Osteocyte (in vitro differentiated cells): Measurements from ENCODE around the gene OR52H1. TPM values are rescaled to one million over a fixed set of nuclear protein-coding genes. Genes with fewer than 3 reads are reported as not detected.

ENCODE experiments used
- DNase-seq: peaks from one replicate; pipeline ENCODE4 v3.0.0; 2021; ENCODE audit warnings: mixed read lengths; ENCODE audit not compliant: unreplicated experiment; ENCODE audit errors: extremely low spot score
- H3K27ac Mint-ChIP-seq: one replicate; pipeline ENCODE4 v1.8.0; 2021; ENCODE audit warnings: mild to moderate bottlenecking, mixed read lengths; ENCODE audit not compliant: unreplicated experiment
- H3K27me3 Mint-ChIP-seq: one replicate; pipeline ENCODE4 v1.8.0; 2021; ENCODE audit warnings: mixed read lengths; ENCODE audit not compliant: unreplicated experiment
- H3K36me3 Mint-ChIP-seq: one replicate; pipeline ENCODE4 v1.8.0; 2021; ENCODE audit warnings: mixed read lengths; ENCODE audit not compliant: unreplicated experiment
- H3K4me1 Mint-ChIP-seq: one replicate; pipeline ENCODE4 v1.8.0; 2021; ENCODE audit warnings: mixed read lengths; ENCODE audit not compliant: unreplicated experiment
- H3K4me3 Mint-ChIP-seq: one replicate; pipeline ENCODE4 v1.8.0; 2021; ENCODE audit warnings: mild to moderate bottlenecking, moderate library complexity, mixed read lengths; ENCODE audit not compliant: unreplicated experiment
- H3K9me3 Mint-ChIP-seq: one replicate; pipeline ENCODE4 v1.8.0; 2021; ENCODE audit warnings: mixed read lengths; ENCODE audit not compliant: unreplicated experiment
- CTCF ChIP-seq: fragments of 200-600 bp; sonication (generic); IDR thresholded peaks from 2 replicates; pipeline ENCODE4 v1.5.0; 2021; ENCODE audit warnings: antibody characterized with exemption, mild to moderate bottlenecking, moderate library complexity
- total RNA-seq: library from RNA; stranded (reverse); gene quantifications from 2 replicates; pipeline ENCODE4 v1.2.1, GENCODE V29; 2021

Gene OR52H1
- total RNA-seq, 1 donor from 2014 or later, result not detected

GRCh38 chr11:5575152-5575551 is 26.8 kb upstream of the OR52H1 start:
- no peaks in the 10 kb centered on the region for H3K4me1 Mint-ChIP-seq
- no peaks in the 10 kb centered on the region for H3K36me3 Mint-ChIP-seq
- DNase-seq, result no peak
- no peak overlapping the region for H3K4me3 Mint-ChIP-seq
- no peak for TF ChIP-seq CTCF
- no peak overlapping the region for H3K27ac Mint-ChIP-seq
- no peaks in the 10 kb centered on the region for H3K9me3 Mint-ChIP-seq
- peaks cover 3% of the 10 kb centered on the region for H3K27me3 Mint-ChIP-seq

GRCh38 chr11:5574654-5575053 is 26.3 kb upstream of the OR52H1 start:
- H3K4me1 Mint-ChIP-seq, result no peaks in the 10 kb centered on the region
- H3K27me3 Mint-ChIP-seq, result peaks cover 3% of the 10 kb centered on the region
- H3K36me3 Mint-ChIP-seq, result no peaks in the 10 kb centered on the region
- H3K9me3 Mint-ChIP-seq, result no peaks in the 10 kb centered on the region
- DNase-seq, result no peak
- no peak overlapping the region for H3K4me3 Mint-ChIP-seq
- TF ChIP-seq CTCF, result no peak
- H3K27ac Mint-ChIP-seq, result no peak overlapping the region

DNA sequence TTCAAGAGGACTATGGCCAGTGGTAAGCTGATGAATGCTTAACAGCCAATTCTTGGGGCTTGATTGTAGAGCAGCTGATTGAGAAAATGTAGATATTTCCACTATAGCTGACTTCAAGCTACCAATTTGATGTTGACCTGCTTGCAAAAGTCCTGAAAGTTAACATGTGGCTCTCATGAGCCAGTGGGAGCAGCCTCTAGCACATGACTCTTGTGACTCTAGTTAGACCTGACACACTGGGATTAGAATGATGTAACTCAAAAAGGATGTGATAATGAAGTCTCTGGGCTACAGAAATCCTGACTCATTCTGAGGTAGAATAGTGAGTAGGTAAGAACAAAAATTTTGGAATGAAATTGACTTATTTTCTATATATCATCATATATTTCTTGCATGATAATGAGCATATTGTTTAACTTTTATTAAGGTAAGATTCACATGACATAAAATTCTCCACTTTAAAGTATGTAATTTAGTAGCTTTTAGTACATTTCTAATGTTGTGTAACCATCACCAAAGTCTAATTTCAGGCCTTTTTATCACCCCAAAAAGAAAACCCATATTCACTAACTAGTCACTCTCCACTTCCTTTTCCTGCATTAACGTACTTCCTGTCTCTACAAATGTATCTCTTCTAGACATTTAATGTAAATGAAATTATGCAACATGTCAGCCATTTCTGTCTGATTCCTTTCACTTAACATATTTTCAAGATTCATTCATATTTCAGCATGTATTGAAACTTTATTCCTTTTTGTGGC is 16.1 kb upstream of the OR52H1 start:
- TF ChIP-seq CTCF, result no peak
- Mint-ChIP-seq H3K27ac (no peak overlapping the region), H3K36me3 (no peaks in the 10 kb centered on the region), H3K27me3 (peaks cover 16% of the 10 kb centered on the region), H3K9me3 (no peaks in the 10 kb centered on the region), H3K4me1 (peaks cover 2% of the 10 kb centered on the region), H3K4me3 (no peak overlapping the region)
- no peak for DNase-seq

- Mint-ChIP-seq H3K36me3 (no peaks in the 10 kb centered on the region), H3K9me3 (no peaks in the 10 kb centered on the region), H3K4me3 (no peak overlapping the region), H3K27me3 (peaks cover 28% of the 10 kb centered on the region), H3K27ac (no peak overlapping the region), H3K4me1 (no peaks in the 10 kb centered on the region)
- no peak for TF ChIP-seq CTCF
- no peak for DNase-seq
These were observed 9.4 kb upstream of the OR52H1 start for GRCh38 chr11:5557751-5558150.

- Mint-ChIP-seq H3K9me3 (no peaks in the 10 kb centered on the region), H3K4me1 (no peaks in the 10 kb centered on the region), H3K4me3 (no peak overlapping the region), H3K27ac (no peak overlapping the region), H3K36me3 (no peaks in the 10 kb centered on the region), H3K27me3 (peaks cover 28% of the 10 kb centered on the region)
- no peak for DNase-seq
- no peak for TF ChIP-seq CTCF
These were observed 8.4 kb upstream of the OR52H1 start for GRCh38 chr11:5556596-5557188.
